Measurements from ENCODE around the gene GALNTL6.

DNA sequence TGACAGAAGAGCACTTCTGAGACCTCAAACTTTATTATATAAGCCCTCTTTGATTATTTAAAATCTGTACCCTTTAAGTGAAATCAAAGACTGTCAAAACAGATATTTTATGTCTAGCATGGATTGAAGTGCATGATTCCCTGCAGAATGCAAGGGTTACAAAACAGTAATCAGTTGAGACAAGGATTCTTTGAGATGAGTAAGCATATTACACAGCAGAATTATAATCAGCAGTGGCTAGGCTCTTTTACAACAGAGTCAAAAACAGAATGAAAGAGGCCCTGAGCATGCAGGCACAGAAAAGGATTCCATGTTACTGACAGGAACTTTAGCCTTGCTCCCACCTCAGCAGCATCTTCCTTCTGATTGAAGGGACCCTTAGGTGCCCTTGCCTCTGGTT lies 867.5 kb downstream of the GALNTL6 start:
- TF ChIP-seq, protein P1, sequence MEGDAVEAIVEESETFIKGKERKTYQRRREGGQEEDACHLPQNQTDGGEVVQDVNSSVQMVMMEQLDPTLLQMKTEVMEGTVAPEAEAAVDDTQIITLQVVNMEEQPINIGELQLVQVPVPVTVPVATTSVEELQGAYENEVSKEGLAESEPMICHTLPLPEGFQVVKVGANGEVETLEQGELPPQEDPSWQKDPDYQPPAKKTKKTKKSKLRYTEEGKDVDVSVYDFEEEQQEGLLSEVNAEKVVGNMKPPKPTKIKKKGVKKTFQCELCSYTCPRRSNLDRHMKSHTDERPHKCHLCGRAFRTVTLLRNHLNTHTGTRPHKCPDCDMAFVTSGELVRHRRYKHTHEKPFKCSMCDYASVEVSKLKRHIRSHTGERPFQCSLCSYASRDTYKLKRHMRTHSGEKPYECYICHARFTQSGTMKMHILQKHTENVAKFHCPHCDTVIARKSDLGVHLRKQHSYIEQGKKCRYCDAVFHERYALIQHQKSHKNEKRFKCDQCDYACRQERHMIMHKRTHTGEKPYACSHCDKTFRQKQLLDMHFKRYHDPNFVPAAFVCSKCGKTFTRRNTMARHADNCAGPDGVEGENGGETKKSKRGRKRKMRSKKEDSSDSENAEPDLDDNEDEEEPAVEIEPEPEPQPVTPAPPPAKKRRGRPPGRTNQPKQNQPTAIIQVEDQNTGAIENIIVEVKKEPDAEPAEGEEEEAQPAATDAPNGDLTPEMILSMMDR (IDR thresholded peaks at IDR 0.05) = no peak
- TF ChIP-seq EZH2 (IDR thresholded peaks at IDR 0.05; ENCODE audit: borderline replicate concordance, insufficient read depth, low read depth, low read length, poor library complexity, severe bottlenecking) = no peak
